HEK293 (cell line): ENCODE data around the gene SLC7A10.

ENCODE experiments used
- CTCF ChIA-PET: fragments of 350-600 bp; formaldehyde crosslinking; extraction: SDS; loops from one replicate; lab custom pipeline; 2021; ENCODE audit warnings: antibody characterized with exemption; lab: Yijun Ruan, JAX
- POLR2A ChIA-PET: fragments of 300-600 bp; formaldehyde crosslinking; extraction: SDS; loops from one replicate; lab custom pipeline; 2020; ENCODE audit warnings: antibody characterized with exemption, inconsistent platforms; lab: Yijun Ruan, JAX
- H3K27ac ChIP-seq: fragments of 200-500 bp; sonication (Bioruptor generic); 2 replicates; pipeline ENCODE4 v1.5.1; 2014; ENCODE audit warnings: low read depth, low read length, control low read depth, inconsistent platforms; ENCODE audit errors: extremely low read depth
- H3K36me3 ChIP-seq, 2 experiments: fragments of 200-500 bp in 1 of 2; sonication (Bioruptor generic) in 1 of 2; 1 replicate in 1 of 2; 2 replicates in 1 of 2; pipeline ENCODE4 v1.5.1; 2014 to 2017; ENCODE audit warnings: inconsistent platforms in 2 of 2, low read length in 2 of 2; ENCODE audit not compliant: control insufficient read depth in 2 of 2, insufficient read depth in 1 of 2
- H3K4me1 ChIP-seq: fragments of 200-500 bp; sonication (Bioruptor generic); 2 replicates; pipeline ENCODE4 v1.5.1; 2014; ENCODE audit warnings: mild to moderate bottlenecking, low read length, inconsistent platforms; ENCODE audit not compliant: control insufficient read depth, insufficient read depth
- H3K4me3 ChIP-seq: 2 replicates; pipeline ENCODE4 v1.5.1; 2011; ENCODE audit warnings: low read depth, mild to moderate bottlenecking, control low read depth, low read length, moderate library complexity
- H3K9me3 ChIP-seq: fragments of 200-500 bp; sonication (Bioruptor generic); 2 replicates; pipeline ENCODE4 v1.5.1; 2014; ENCODE audit warnings: low read depth, low read length, inconsistent platforms; ENCODE audit not compliant: control insufficient read depth, insufficient read depth
- GLI2 ChIP-seq: fragments of 450-650 bp; formaldehyde crosslinking; IDR thresholded peaks from 2 replicates; pipeline ENCODE4; 2017; ENCODE audit warnings: missing biosample characterization, missing genetic modification characterization, low read depth, borderline replicate concordance
- GLIS2 ChIP-seq: fragments of 450-650 bp; formaldehyde crosslinking; IDR thresholded peaks from 2 replicates; pipeline ENCODE4 v1.5.1; 2016; ENCODE audit warnings: missing biosample characterization, missing genetic modification characterization
- OSR2 ChIP-seq: fragments of 450-650 bp; formaldehyde crosslinking; IDR thresholded peaks from 2 replicates; pipeline ENCODE4 v1.5.1; 2016; ENCODE audit warnings: missing biosample characterization, missing genetic modification characterization
- YY2 ChIP-seq: fragments of 450-650 bp; formaldehyde crosslinking; IDR thresholded peaks from 2 replicates; pipeline ENCODE4 v1.5.1; 2016; ENCODE audit warnings: missing biosample characterization, missing genetic modification characterization
- ZNF10 ChIP-seq: fragments of 450-650 bp; formaldehyde crosslinking; IDR thresholded peaks from 2 replicates; pipeline ENCODE4 v1.5.1; 2017; ENCODE audit warnings: missing biosample characterization, missing genetic modification characterization
- ZNF112 ChIP-seq: fragments of 450-650 bp; formaldehyde crosslinking; IDR thresholded peaks from 2 replicates; pipeline ENCODE4 v1.5.0; 2017; ENCODE audit warnings: missing biosample characterization, missing genetic modification characterization
- ZNF138 ChIP-seq: fragments of 450-650 bp; formaldehyde crosslinking; IDR thresholded peaks from 2 replicates; pipeline ENCODE4 v1.5.1; 2016; ENCODE audit warnings: missing biosample characterization, missing genetic modification characterization, borderline replicate concordance
- ZNF155 ChIP-seq: fragments of 450-650 bp; formaldehyde crosslinking; IDR thresholded peaks from 2 replicates; pipeline ENCODE4 v1.5.1; 2016; ENCODE audit warnings: missing biosample characterization, missing genetic modification characterization
- ZNF184 ChIP-seq: fragments of 450-650 bp; IDR thresholded peaks from 2 replicates; pipeline ENCODE4 v1.5.1; 2018; ENCODE audit warnings: missing biosample characterization, mild to moderate bottlenecking, missing genetic modification characterization
- ZNF274 ChIP-seq, 2 experiments: fragments of 200-500 bp in 1 of 2; fragments of 450-650 bp in 1 of 2; sonication (Bioruptor generic) in 1 of 2; formaldehyde crosslinking in 1 of 2; IDR thresholded peaks; 2 replicates each; pipeline versions ENCODE4 v1.5.1 to v1.6.1; 2014 to 2016; ENCODE audit warnings: borderline replicate concordance in 1 of 2, inconsistent platforms in 1 of 2, low read length in 1 of 2, missing biosample characterization in 1 of 2, missing genetic modification characterization in 1 of 2
- ZNF341 ChIP-seq: fragments of 450-650 bp; formaldehyde crosslinking; IDR thresholded peaks from 2 replicates; pipeline ENCODE4; 2016; ENCODE audit warnings: low read depth, missing biosample characterization, missing genetic modification characterization
- ZNF701 ChIP-seq: fragments of 450-650 bp; formaldehyde crosslinking; IDR thresholded peaks from 2 replicates; pipeline ENCODE4 v1.5.1; 2016; ENCODE audit warnings: missing biosample characterization, missing genetic modification characterization
- TF ChIP-seq, protein P1 (sequence below): fragments of 450-650 bp; IDR thresholded peaks from 2 replicates; pipeline ENCODE4 v1.5.1; 2018; ENCODE audit warnings: missing biosample characterization, missing genetic modification characterization
- TF ChIP-seq, protein P2 (sequence below): fragments of 450-650 bp; formaldehyde crosslinking; conservative IDR thresholded peaks from 2 replicates; pipeline ENCODE4 v1.5.1; 2016; ENCODE audit warnings: low read depth, missing biosample characterization, missing genetic modification characterization
- TF ChIP-seq, protein P3 (sequence below): fragments of 450-650 bp; formaldehyde crosslinking; IDR thresholded peaks from 2 replicates; pipeline ENCODE4 v1.5.1; 2017; ENCODE audit warnings: missing biosample characterization, missing genetic modification characterization

Gene SLC7A10

DNA sequence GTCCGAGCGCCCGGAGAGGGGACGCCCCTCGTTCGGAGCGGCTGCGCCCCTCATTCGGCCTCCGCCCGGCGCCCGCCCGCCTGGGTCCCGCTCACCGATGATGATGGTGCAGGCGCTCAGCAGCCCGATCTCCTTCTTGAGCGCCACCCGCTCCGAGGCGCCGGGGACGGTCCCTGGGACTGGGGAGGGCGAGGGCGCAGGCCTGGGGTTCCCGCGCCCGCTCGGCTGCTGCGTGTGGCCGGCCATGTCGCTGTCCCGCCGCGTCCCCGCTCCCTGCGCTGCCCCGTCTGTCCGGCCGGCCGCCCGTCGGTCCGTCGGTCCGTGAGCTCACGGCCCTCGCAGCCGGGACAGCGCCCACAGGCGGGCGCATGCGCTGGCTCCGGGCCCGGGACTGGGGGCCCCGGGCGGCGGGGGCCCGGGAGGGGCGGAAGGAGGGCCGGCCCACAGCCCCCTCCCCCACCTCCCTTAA, at the start of gene SLC7A10:
TSS of gene SLC7A10 (minus strand) at position 393 of the 469 bp plus-strand sequence. CDS start at position 246, 147 bp downstream.
- CTCF ChIA-PET, result interaction anchor here (0.7 to 3.7 kb wide), 3 partner anchors 10 to 190 kb away, joined by 4 to 37 read pairs (median 9); no protein-coding TSS in a partner anchor
- no peaks in the 10 kb centered on the region for H3K36me3 ChIP-seq
- no peak for TF ChIP-seq ZNF112 (tag by site-specific recombination)
- TF ChIP-seq ZNF155 (tag by site-specific recombination), result no peak
- no peak for TF ChIP-seq GLI2 (tag by site-specific recombination)
- TF ChIP-seq ZNF274 (IDR thresholded peaks at IDR 0.05; ENCODE audit: low read length), result no peak
- no peak for TF ChIP-seq ZNF274 (tag by site-specific recombination; IDR thresholded peaks at IDR 0.05; ENCODE audit: borderline replicate concordance)
- TF ChIP-seq GLIS2 (tag by site-specific recombination), result no peak
- TF ChIP-seq ZNF10 (tag by site-specific recombination), result no peak
- TF ChIP-seq, protein P1, sequence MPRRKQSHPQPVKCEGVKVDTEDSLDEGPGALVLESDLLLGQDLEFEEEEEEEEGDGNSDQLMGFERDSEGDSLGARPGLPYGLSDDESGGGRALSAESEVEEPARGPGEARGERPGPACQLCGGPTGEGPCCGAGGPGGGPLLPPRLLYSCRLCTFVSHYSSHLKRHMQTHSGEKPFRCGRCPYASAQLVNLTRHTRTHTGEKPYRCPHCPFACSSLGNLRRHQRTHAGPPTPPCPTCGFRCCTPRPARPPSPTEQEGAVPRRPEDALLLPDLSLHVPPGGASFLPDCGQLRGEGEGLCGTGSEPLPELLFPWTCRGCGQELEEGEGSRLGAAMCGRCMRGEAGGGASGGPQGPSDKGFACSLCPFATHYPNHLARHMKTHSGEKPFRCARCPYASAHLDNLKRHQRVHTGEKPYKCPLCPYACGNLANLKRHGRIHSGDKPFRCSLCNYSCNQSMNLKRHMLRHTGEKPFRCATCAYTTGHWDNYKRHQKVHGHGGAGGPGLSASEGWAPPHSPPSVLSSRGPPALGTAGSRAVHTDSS (tag by site-specific recombination), result no peak
- TF ChIP-seq, protein P2, sequence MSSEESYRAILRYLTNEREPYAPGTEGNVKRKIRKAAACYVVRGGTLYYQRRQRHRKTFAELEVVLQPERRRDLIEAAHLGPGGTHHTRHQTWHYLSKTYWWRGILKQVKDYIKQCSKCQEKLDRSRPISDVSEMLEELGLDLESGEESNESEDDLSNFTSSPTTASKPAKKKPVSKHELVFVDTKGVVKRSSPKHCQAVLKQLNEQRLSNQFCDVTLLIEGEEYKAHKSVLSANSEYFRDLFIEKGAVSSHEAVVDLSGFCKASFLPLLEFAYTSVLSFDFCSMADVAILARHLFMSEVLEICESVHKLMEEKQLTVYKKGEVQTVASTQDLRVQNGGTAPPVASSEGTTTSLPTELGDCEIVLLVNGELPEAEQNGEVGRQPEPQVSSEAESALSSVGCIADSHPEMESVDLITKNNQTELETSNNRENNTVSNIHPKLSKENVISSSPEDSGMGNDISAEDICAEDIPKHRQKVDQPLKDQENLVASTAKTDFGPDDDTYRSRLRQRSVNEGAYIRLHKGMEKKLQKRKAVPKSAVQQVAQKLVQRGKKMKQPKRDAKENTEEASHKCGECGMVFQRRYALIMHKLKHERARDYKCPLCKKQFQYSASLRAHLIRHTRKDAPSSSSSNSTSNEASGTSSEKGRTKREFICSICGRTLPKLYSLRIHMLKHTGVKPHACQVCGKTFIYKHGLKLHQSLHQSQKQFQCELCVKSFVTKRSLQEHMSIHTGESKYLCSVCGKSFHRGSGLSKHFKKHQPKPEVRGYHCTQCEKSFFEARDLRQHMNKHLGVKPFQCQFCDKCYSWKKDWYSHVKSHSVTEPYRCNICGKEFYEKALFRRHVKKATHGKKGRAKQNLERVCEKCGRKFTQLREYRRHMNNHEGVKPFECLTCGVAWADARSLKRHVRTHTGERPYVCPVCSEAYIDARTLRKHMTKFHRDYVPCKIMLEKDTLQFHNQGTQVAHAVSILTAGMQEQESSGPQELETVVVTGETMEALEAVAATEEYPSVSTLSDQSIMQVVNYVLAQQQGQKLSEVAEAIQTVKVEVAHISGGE, result no peak
- TF ChIP-seq ZNF184, result no peak
- TF ChIP-seq YY2 (tag by site-specific recombination), result no peak
- peaks cover 14% of the 10 kb centered on the region for H3K9me3 ChIP-seq
- H3K4me1 ChIP-seq, result peaks cover 2% of the 10 kb centered on the region; the same call in 1 of the 2 replicates
- H3K27ac ChIP-seq, result no peak within 1 kb of the TSS
- POLR2A ChIA-PET, result no interaction called here
- no peak within 1 kb of the TSS for H3K4me3 ChIP-seq

DNA sequence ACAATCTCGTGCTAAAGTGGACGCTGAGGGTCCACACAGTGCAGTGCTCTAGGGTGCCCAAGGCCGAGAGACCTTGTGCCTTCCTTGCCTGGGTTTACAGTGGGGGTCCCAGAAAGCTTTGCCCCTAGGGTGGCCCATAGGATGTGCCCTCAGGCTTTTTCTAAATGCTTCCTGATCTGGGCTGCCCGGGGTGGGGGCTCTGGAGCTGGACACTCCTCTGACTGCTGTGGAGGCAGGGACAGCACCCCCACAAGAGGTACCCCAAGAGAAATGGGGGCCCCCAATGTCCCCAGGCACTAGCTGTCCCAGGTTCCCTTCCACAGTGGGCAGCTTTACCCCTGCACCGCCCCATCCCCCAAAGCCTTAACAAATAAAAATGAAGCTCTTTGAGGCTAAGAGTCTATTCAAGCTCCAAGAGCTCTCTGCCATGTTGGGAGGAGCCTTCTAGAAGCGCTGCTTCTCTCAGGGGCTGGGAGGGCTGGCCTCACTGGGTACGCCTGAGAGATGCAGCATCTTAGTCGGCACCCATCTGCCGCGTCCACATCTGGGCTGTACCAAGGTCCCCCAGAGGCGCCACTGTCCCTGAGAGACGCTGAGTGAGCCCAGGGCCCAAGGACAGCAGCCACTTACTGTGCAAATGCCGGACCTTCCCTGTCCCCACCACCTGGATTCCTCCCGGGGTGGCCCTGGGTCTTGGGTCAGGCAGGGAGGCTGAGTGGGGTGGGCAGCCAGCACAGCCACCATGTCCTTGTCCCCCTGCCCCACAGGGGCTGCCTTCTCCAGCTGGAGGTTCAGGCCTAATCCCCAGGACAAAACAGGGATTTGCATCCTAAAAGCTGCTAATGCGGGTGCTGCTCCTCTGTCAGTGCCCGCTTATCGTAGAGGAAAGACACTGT, 49.3 kb upstream of the SLC7A10 start:
- no peaks in the 10 kb centered on the region for H3K9me3 ChIP-seq
- ChIA-PET CTCF (interaction anchor here (0.6 to 1.0 kb wide), 4 partner anchors 26 to 523 kb away, joined by 3 to 4 read pairs (median 4); no protein-coding TSS in a partner anchor), POLR2A (interaction anchor here (1.0 kb wide), 1 partner anchor 28 kb away, joined by 3 read pairs; no protein-coding TSS in a partner anchor)
- no peak overlapping the region for H3K4me3 ChIP-seq
- H3K36me3 ChIP-seq, result no peaks in the 10 kb centered on the region
- peaks cover 14% of the 10 kb centered on the region for H3K4me1 ChIP-seq
- TF ChIP-seq ZNF341 (tag by site-specific recombination) (peak; percentile 0; the same call in 1 of the 2 replicates), ZNF701 (tag by site-specific recombination) (0 out of 2 replicates have a peak, but pooled peaks have one; percentile 3), OSR2 (tag by site-specific recombination) (no peak), ZNF138 (tag by site-specific recombination) (no peak)
- TF ChIP-seq, protein P3, sequence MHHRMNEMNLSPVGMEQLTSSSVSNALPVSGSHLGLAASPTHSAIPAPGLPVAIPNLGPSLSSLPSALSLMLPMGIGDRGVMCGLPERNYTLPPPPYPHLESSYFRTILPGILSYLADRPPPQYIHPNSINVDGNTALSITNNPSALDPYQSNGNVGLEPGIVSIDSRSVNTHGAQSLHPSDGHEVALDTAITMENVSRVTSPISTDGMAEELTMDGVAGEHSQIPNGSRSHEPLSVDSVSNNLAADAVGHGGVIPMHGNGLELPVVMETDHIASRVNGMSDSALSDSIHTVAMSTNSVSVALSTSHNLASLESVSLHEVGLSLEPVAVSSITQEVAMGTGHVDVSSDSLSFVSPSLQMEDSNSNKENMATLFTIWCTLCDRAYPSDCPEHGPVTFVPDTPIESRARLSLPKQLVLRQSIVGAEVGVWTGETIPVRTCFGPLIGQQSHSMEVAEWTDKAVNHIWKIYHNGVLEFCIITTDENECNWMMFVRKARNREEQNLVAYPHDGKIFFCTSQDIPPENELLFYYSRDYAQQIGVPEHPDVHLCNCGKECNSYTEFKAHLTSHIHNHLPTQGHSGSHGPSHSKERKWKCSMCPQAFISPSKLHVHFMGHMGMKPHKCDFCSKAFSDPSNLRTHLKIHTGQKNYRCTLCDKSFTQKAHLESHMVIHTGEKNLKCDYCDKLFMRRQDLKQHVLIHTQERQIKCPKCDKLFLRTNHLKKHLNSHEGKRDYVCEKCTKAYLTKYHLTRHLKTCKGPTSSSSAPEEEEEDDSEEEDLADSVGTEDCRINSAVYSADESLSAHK (tag by site-specific recombination), result no peak
- no peak overlapping the region for H3K27ac ChIP-seq
